Measurements from ENCODE around the gene LNX2.

GRCh38 chr13:27551562-27551961 is 68.8 kb downstream of the LNX2 start:
- no peak for TF ChIP-seq CTCF (optimal IDR thresholded peaks at IDR 0.05 in 1 of 3, IDR thresholded peaks at IDR 0.05 in 1 of 3, conservative IDR thresholded peaks at IDR 0.05 in 1 of 3; ENCODE audit: extremely low read depth in 1 of 3, insufficient read depth in 2 of 3, low read length in 3 of 3)
- no peak for TF ChIP-seq EZH2 (IDR thresholded peaks at IDR 0.05; ENCODE audit: low read length)
